GM18511 (cell line): ENCODE measurements around the gene LRRC9.
"Not testable (repeated sequence)": the region's sequence is repeated elsewhere in the genome, so short reads cannot be mapped to it uniquely, and the experiment has no call there.

Experiments
- ATAC-seq: cut with Tn5 transposase; IDR thresholded peaks from one replicate; pipeline ENCODE4 v1.9.1; 2021; ENCODE audit warnings: mild to moderate bottlenecking, moderate library complexity; ENCODE audit not compliant: unreplicated experiment

The LRRC9 gene

GRCh38 chr14:59952141-59952540, 32.2 kb downstream of the LRRC9 start:
- ATAC-seq = not testable (repeated sequence)

- not testable (repeated sequence) for ATAC-seq
Observed at GRCh38 chr14:59957890-59958289, 37.9 kb downstream of the LRRC9 start.

GRCh38 chr14:59959668-59960067, 39.7 kb downstream of the LRRC9 start:
- ATAC-seq = no peak

- peak; percentile 61 for ATAC-seq
Observed at GRCh38 chr14:59961518-59962062, 41.6 kb downstream of the LRRC9 start.

- ATAC-seq = peak; percentile 30
Observed at GRCh38 chr14:59964251-59965007, 44.5 kb downstream of the LRRC9 start.

GRCh38 chr14:59969319-59969718, 49.4 kb downstream of the LRRC9 start:
- no peak for ATAC-seq

- no peak for ATAC-seq
Observed at GRCh38 chr14:59981564-59981963, 61.6 kb downstream of the LRRC9 start.

GRCh38 chr14:59983048-59983447, 63.1 kb downstream of the LRRC9 start:
- ATAC-seq = no peak

GRCh38 chr14:59986556-59987059, 66.7 kb downstream of the LRRC9 start:
- ATAC-seq = no peak

- no peak for ATAC-seq
Observed at GRCh38 chr14:59997449-59997848, 77.5 kb downstream of the LRRC9 start.

- no peak for ATAC-seq
Observed at GRCh38 chr14:59997966-59998365, 78.0 kb downstream of the LRRC9 start.

GRCh38 chr14:59998564-59998963, 78.6 kb downstream of the LRRC9 start:
- no peak for ATAC-seq

- no peak for ATAC-seq
Observed at GRCh38 chr14:60002819-60003492, 83.0 kb downstream of the LRRC9 start.

GRCh38 chr14:60003991-60004390, 84.0 kb downstream of the LRRC9 start:
- ATAC-seq = no peak

GRCh38 chr14:60008042-60008441, 88.1 kb downstream of the LRRC9 start:
- no peak for ATAC-seq

GRCh38 chr14:60010263-60010662, 90.3 kb downstream of the LRRC9 start:
- ATAC-seq = not testable (repeated sequence)

- ATAC-seq = no peak
Observed at GRCh38 chr14:60014402-60014801, 94.5 kb downstream of the LRRC9 start.

GRCh38 chr14:60021619-60022018, 101.7 kb downstream of the LRRC9 start:
- no peak for ATAC-seq

GRCh38 chr14:60025571-60025970, 105.6 kb downstream of the LRRC9 start:
- no peak for ATAC-seq

- ATAC-seq = no peak
Observed at GRCh38 chr14:60035177-60035576, 115.2 kb downstream of the LRRC9 start.

- ATAC-seq = not testable (repeated sequence)
Observed at GRCh38 chr14:60047976-60048375, 128.0 kb downstream of the LRRC9 start.

GRCh38 chr14:60051721-60052221, 131.8 kb downstream of the LRRC9 start:
- ATAC-seq = no peak
